ENCODE measurements around the gene HELB. TPM values are rescaled to one million over a fixed set of nuclear protein-coding genes. Genes with fewer than 3 reads are reported as not detected.

HELB gene
- total RNA-seq, 3 donors from 2014 or later (not counting 1 experiment from before 2014, with no cell fraction given), result 29.2 to 45.6 (median 36.6) TPM

DNA sequence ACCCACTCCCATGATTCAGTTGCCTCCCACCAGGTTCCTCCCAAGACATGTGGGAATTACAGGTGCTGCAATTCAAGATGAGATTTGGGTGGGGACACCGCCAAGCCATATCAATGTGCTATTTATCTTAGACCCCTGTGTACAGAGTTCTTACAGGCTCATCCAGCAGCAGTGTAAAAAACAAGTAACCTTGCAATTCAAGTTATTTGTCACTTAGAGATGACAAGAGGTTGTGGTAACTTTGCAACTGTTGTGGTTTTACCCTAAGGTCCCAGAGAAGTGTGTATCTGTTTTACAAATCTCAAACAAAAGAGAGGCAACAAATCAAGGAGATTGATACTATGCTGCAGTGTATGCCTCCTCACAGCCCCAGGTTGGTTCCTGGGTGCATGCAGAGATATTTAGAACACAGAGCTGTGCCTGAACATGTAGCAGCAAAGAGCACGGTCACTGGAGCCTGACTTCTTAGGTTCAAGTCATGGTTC is 11.5 kb upstream of the HELB start:
- intact Hi-C loops (cut with micrococcal nuclease), result no loop called here
- no peaks in the 10 kb centered on the region for H3K36me3 ChIP-seq (ENCODE audit: control insufficient read depth, insufficient read depth, low read length)
- WGBS (ENCODE audit: insufficient coverage), result 39% methylated on average over 2 of the region's 2 CpGs
- ATAC-seq, result peak; percentile 47 to 60 (median 58)
- Mint-ChIP-seq H3K4me1 (peaks cover 30 to 31% of the 10 kb centered on the region in 2 donors), H3K27me3 (ENCODE audit: low read depth in 2 of 2) (no peaks in the 10 kb centered on the region), H3K36me3 (no peaks in the 10 kb centered on the region), H3K4me3 (peak overlapping the region; percentile 22), H3K27ac (peak overlapping the region; percentile 18 to 54), H3K9me3 (no peaks in the 10 kb centered on the region)
- DNase-seq, result peak in 1 of 2 donors; percentile 65
- H3K4me3 ChIP-seq (ENCODE audit: low read length), result no peak overlapping the region
- peaks cover 39% of the 10 kb centered on the region for H3K4me1 ChIP-seq (ENCODE audit: control insufficient read depth, insufficient read depth, low read length)
- TF ChIP-seq CTCF (IDR thresholded peaks at IDR 0.05), result no peak
- H3K9me3 ChIP-seq (ENCODE audit: control insufficient read depth, insufficient read depth, low read length), result no peaks in the 10 kb centered on the region
- no peak overlapping the region for H3K27ac ChIP-seq (ENCODE audit: low read length)
- H3K27me3 ChIP-seq (ENCODE audit: control insufficient read depth, insufficient read depth, low read length), result no peaks in the 10 kb centered on the region

DNA sequence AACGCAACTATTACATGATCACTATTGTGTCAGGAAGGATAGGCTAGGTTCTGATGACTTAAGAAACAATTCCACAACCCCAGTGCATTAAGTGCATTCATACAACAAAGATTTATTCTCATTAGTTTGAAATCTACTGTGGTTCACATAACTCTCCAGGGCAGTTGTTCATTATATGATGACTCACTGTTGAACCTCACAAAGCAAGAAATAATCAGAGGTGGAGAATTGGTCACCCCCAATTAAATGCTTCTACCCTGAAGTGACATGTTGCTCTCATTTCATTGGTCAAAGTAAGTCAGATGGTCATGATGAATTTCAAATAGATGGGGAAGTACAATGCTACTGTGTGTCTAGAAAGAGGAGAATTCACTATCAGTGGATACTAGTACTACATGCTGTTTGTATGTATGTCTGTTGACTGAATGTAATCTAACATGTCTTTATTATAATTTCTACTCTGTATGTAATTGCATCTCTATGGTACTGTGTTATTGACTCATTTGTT is 6.1 kb upstream of the HELB start:
- Histone ChIP-seq H3K4me3 (ENCODE audit: low read length) (no peak overlapping the region), H3K27ac (ENCODE audit: low read length) (no peak overlapping the region), H3K9me3 (ENCODE audit: control insufficient read depth, insufficient read depth, low read length) (no peaks in the 10 kb centered on the region), H3K27me3 (ENCODE audit: control insufficient read depth, insufficient read depth, low read length) (no peaks in the 10 kb centered on the region), H3K36me3 (ENCODE audit: control insufficient read depth, insufficient read depth, low read length) (no peaks in the 10 kb centered on the region), H3K4me1 (ENCODE audit: control insufficient read depth, insufficient read depth, low read length) (peaks cover 3% of the 10 kb centered on the region)
- DNase-seq (no peak), ATAC-seq (no peak)
- Mint-ChIP-seq H3K9me3 (no peaks in the 10 kb centered on the region), H3K4me3 (no peak overlapping the region), H3K27me3 (ENCODE audit: low read depth in 2 of 2) (no peaks in the 10 kb centered on the region), H3K27ac (no peak overlapping the region), H3K36me3 (no peaks in the 10 kb centered on the region), H3K4me1 (no peaks in the 10 kb centered on the region)
- intact Hi-C loops (cut with micrococcal nuclease), result no loop called here
- 100% methylated on average over 1 of the region's 1 CpG for whole genome bisulfite sequencing (ENCODE audit: insufficient coverage)
- TF ChIP-seq CTCF (IDR thresholded peaks at IDR 0.05), result no peak

DNA sequence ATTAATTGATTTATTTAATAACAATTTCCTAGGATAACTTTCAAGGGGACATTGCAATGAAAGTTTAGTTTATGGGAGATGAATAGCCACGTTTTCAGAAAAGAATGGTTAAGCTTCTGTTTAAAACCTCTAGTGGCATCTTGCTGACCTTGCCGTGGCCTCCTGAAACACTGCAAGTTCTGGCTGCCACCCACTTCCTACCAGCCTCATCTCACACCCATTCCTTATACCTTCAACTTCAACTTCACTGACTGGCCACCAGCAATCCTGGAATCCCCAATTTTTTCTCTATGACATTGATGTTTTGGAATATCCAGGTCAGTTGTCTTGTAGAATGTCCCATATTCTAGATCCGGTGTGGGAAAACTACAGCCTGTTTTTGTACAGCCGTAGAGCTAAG is 5.2 kb upstream of the HELB start:
- Histone ChIP-seq H3K27ac (ENCODE audit: low read length) (no peak overlapping the region), H3K27me3 (ENCODE audit: control insufficient read depth, insufficient read depth, low read length) (no peaks in the 10 kb centered on the region), H3K36me3 (ENCODE audit: control insufficient read depth, insufficient read depth, low read length) (no peaks in the 10 kb centered on the region), H3K4me1 (ENCODE audit: control insufficient read depth, insufficient read depth, low read length) (peaks cover 6% of the 10 kb centered on the region), H3K4me3 (ENCODE audit: low read length) (no peak overlapping the region), H3K9me3 (ENCODE audit: control insufficient read depth, insufficient read depth, low read length) (no peaks in the 10 kb centered on the region)
- Mint-ChIP-seq H3K36me3 (no peaks in the 10 kb centered on the region), H3K4me1 (peaks cover 0 to 6% of the 10 kb centered on the region in 2 donors), H3K27me3 (ENCODE audit: low read depth in 2 of 2) (no peaks in the 10 kb centered on the region), H3K4me3 (no peak overlapping the region), H3K9me3 (no peaks in the 10 kb centered on the region), H3K27ac (no peak overlapping the region)
- intact Hi-C loops (cut with micrococcal nuclease), result no loop called here
- no peak for TF ChIP-seq CTCF (IDR thresholded peaks at IDR 0.05)
- WGBS (ENCODE audit: insufficient coverage), result 58% methylated on average over 4 of the region's 4 CpGs
- ATAC-seq (no peak), DNase-seq (peak in 1 of 2 donors; percentile 18)

DNA sequence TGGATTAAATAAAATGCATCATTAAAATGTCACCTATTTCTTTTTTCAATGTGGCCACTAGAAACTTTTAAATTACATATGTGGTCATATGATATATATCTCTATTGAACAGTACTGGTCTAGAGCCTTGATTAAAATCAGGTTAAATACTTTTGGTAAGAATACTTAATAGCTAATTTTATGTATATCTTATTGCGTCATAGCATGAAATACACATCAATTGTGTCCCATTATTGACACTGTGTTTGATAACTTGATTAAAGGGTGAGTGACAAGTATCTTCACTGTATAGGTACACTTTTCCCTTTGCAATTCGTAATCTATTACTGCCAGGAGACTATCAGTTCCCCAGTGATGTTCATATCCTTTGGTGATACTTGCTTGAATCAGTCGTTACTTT is 4.4 kb upstream of the HELB start:
- Histone ChIP-seq H3K27ac (ENCODE audit: low read length) (no peak overlapping the region), H3K4me1 (ENCODE audit: control insufficient read depth, insufficient read depth, low read length) (peaks cover 6% of the 10 kb centered on the region), H3K36me3 (ENCODE audit: control insufficient read depth, insufficient read depth, low read length) (no peaks in the 10 kb centered on the region), H3K9me3 (ENCODE audit: control insufficient read depth, insufficient read depth, low read length) (no peaks in the 10 kb centered on the region), H3K27me3 (ENCODE audit: control insufficient read depth, insufficient read depth, low read length) (no peaks in the 10 kb centered on the region), H3K4me3 (ENCODE audit: low read length) (no peak overlapping the region)
- Mint-ChIP-seq H3K27ac (no peak overlapping the region), H3K4me1 (peaks cover 6 to 13% of the 10 kb centered on the region in 2 donors), H3K27me3 (ENCODE audit: low read depth in 2 of 2) (no peaks in the 10 kb centered on the region), H3K4me3 (no peak overlapping the region), H3K9me3 (no peaks in the 10 kb centered on the region), H3K36me3 (no peaks in the 10 kb centered on the region)
- DNase-seq (no peak), ATAC-seq (no peak)
- intact Hi-C loops (cut with micrococcal nuclease), result no loop called here
- WGBS (ENCODE audit: insufficient coverage), result 100% methylated on average over 1 of the region's 3 CpGs
- TF ChIP-seq CTCF (IDR thresholded peaks at IDR 0.05), result no peak
